ENCODE measurements around the gene UPK3A.

The UPK3A gene

DNA sequence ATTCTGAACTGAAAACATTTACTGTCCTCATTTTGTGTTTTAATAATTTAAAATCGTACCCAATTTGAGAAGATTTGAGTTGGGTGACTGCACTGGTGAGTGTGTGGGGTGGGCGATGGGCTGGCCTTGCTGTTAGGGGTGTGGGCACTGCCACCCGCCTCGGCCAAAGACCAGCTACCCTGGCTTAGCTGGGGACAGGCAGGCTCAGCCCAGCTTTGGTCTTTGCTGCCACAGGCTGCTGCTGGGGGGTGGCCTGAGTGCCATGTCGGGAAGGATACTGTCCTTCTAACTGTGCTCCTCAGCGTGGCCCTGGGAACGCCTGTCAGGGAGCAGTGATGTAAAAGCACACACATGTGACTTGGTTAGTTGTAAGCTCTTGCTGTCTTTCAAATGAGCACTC, 47.3 kb downstream of the UPK3A start:
- no peak for DNase-seq

DNA sequence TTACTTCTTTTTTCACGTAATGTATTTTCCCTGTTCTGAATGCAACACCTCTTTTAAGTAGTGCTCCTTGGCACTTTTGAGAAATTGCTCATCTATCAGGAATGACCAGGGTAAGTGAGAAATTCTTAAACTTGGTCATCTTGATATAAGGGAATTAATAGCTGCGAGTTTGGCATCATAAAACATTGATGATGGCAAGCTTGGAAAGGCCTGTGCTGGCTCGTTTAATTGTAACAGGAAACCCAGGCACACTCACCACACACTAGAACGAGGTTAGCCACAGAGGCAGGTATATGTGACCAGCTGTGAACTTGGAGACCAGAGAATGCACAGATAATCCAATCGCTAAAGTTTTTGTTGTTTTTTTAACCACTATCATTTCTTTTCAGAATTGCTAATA, 49.3 kb downstream of the UPK3A start:
- DNase-seq, result no peak

DNA sequence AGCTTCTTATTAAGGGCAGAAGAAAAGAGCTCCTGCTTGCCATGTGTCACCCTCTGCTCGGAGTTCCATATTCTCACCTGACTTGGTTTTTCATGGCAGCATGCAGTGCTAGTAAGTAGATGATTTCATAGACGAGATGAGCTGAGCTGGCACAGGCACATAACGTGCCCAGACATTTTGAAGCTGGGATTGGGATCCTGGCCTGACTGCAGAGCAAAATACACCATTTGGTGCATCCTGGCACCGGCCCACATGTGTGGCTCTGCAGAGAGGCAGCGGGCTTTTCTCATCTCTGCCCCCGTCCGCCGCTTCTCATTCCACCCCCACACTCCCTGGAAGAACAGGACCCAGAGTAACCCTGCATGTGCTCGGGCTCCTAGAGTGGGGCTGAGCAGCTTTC, 49.8 kb downstream of the UPK3A start:
- DNase-seq, result no peak

DNA sequence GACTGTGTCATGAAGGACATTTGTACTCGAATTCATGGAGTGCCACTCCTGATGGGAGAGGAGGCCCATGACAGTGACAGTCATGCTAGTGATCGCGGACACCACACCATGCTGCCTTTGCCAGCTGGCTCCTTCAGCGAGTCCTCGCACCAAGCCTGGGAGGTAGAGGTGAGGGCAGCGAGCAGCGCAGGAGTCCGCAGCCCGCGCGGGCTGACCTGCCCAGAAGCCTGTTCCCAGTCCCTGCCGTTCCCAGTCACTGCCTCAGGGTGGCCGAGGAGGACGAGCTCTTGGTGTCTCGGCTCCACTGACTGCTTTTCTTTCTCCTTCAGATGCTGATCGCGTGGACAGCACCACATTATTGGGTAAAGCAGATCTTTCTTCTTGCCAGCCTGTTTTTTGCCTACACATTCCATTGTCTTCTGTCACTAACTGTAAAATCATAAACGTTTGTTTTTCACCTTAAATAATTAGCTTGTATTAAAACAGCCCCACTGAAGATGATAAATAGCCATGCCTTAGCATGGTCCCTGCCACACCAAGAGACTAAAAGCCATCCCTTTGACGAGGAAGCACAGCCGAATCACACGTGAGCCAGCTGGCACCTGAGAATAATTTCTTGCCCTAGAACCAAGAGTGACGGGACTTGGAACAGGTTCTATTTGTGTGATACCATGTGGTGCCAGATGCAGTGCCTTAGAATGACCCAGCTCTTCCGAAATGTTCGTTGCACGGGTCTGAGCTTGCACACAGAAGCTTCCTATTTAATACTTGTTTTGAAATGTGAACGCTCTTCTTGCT, 50.5 kb downstream of the UPK3A start:
- DNase-seq, result no peak

DNA sequence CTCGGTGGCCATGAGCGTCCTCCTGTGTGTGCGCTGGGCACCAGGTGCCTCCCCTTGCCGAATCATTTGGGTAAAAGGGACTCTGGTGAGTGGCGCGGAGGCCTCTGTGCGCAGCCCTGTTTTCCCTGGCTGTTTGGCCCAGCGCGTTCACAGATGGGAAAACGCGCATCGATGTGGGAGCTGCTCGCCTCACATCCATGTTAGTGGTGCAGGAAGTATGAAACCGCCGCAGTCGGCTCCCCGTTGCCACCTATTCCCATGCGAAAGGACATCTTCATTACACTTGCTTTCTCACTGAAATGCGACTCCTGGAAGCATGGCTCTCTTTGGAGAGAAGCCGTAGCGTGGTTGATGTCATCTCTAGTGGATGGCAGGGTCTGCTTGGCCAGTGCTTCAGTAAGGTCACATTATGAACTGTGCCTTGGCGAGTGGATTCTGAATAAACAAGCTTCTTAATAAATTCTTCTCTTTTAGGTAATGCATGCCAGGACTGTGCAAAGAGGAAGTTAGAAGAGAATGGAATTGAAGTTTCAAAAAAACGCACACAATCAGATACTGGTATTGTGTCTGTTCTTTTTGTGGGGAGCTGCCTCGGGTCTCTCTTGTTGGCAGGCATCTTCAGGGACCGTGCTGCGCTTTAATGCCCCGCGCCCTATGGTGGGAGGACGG, 51.2 kb downstream of the UPK3A start:
- no peak for DNase-seq

DNA sequence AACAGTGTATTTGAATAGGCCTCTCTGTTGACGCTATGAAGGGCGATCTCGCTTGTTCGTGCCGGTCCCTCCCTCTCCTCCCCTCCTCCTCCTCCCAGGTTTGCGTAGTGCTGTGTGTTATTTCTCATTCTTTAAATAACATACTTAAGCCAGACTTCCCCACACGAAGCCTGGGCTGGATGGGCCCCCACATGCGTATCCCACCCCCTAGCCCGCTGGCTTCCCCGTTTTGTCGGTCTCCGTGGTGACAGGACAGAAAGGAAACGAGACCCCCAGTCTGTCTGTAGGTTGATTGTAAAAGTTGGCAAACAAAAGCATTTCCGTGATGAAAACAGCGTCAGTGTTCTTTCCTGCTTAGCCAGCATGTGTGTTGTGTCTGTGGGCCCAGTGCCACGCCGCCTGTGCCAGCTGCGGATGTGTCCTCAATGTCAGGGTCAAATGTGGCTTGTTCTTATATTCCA, 52.3 kb downstream of the UPK3A start:
- DNase-seq, result no peak

DNA sequence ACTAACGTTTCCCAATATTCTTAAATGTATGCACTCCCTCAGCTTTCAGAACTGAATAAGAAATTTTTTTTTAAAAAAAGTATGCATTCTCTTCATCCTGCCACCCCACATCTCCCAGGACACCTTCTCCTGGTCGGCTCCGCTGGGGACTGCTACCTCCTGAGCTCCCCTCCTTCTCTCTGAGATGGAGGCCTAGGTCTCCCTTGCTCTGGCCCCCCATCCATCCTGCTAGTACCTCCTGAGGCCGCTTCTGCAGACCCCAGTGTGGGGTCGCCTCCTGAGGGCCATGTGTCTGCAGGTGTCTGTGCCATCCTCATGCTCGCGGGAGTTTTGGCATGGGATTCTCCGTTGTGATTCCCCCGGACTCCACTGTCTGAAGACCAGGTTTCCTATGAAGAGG, 52.8 kb downstream of the UPK3A start:
- DNase-seq, result no peak

DNA sequence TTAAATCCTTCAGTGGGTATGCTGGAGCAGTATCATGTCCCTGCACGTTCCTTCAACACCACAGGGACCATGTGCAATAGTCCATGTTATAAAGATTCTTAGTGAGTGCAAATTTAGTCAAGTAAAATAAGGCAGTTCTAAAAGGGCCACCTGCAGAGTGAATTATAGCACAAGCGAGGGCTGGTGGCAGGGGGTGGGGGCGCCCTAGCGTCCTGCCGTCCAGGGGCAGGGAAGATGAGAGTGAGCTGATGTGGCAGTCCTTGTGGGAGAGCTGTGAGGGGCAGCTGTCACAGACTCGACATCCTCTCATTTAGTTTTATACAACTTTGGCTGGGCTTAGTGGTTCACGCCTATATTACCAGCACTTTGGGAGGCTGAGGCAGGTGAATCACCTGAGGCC, 54.0 kb downstream of the UPK3A start:
- DNase-seq, result no peak

DNA sequence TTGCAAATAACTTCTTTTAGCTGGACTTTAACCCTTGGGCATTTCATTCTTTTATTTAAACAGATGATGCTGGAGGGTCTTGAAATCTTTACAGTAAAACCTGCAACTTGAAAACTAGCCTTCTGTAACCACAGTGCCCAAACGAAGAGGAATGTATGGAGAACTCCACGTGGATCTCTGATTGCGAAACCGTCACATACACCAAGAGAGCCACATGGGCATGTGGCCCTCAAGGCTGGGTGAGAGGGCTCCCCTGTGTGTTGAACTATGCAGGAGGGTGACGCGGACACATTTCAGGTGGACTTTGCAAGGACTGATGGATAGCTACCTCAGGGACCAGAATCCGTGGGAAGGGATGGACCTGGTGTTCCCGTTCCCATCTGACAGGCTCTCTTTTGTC, 55.6 kb downstream of the UPK3A start:
- no peak for DNase-seq

DNA sequence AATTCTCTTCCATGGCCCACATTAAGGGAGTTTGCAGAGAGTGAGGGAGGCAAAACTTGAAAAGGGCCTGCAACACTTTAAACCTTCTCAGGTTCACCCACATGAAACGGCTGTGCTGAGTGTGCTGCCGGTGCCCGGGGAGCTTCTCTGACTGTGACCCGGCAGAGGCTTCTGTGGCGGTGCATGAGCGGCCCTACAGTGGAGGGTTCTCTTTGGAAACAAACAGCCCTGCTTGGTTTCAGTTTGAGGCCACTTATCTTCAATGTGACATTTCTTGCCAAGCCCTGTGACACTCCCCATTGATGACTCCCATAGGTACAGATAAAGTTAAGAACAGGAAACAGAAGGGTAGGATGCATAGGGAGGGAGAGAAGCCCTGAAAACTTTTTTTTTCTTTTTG, 56.7 kb downstream of the UPK3A start:
- DNase-seq, result no peak

DNA sequence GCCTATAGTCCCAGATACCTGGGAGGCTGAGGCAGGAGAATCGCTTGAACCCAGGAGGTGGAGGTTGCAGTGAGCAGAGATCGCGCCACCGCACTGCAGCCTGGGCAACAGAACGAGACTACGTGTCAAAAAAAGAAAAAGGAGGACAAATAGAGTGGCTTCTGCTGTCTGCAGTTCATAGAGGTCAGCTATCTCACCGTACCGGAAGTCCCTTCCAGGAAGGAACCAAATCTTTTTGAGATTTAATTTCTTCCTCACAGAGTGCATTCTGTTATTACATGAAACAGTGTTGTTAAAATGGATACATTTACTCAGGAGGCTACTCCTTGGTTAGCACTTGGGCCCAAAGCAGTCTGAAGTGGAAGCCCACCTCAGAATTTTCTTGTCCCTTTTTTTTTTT, 58.4 kb downstream of the UPK3A start:
- DNase-seq, result no peak

DNA sequence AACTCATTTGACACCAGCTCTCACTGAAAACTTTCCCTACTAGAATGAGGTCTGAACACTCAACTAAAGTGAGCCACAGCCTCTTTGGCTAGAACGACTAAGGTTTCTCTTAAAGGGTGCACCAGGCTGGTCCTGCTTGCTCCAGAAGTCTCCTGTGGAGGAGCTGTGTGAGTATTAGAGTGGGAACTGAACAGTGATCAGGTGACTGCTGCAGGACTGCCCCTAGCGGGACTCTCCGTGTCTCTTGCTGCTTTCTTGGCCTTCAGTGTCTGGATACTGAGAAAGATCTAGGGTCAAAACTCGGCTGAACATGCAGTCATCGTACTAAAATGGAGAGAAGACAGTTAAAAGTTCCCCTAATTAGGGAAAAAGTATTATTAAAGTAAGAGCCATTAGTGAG, 59.6 kb downstream of the UPK3A start:
- no peak for DNase-seq
